C4-2B (cell line): Measurements from ENCODE around the gene PARD3B.

ENCODE experiments used
- H3K27ac ChIP-seq: fragments of 450-650 bp; 2 replicates; pipeline ENCODE4 v1.5.1; 2017
- CTCF ChIP-seq: fragments of 450-650 bp; conservative IDR thresholded peaks from 2 replicates; pipeline ENCODE4 v1.5.1; 2017; ENCODE audit warnings: mild to moderate bottlenecking
- ZFX ChIP-seq: fragments of 450-650 bp; IDR thresholded peaks from 2 replicates; pipeline ENCODE4 v1.6.1; 2017

Gene PARD3B

GRCh38 chr2:205580212-205580987 lies 1035.1 kb downstream of the PARD3B start:
- H3K27ac ChIP-seq: no peak overlapping the region
- TF ChIP-seq ZFX (no peak), CTCF (no peak)

GRCh38 chr2:205582366-205582765 lies 1037.1 kb downstream of the PARD3B start:
- H3K27ac ChIP-seq: no peak overlapping the region

GRCh38 chr2:205585449-205586383 lies 1040.4 kb downstream of the PARD3B start:
- TF ChIP-seq CTCF: no peak
- no peak for TF ChIP-seq ZFX
- H3K27ac ChIP-seq: no peak overlapping the region

More at GRCh38 chr2:205582366-205582765, 1037.1 kb downstream of the PARD3B start:
- TF ChIP-seq CTCF: no peak
- TF ChIP-seq ZFX: no peak

- H3K27ac ChIP-seq: no peak overlapping the region
- no peak for TF ChIP-seq CTCF
- no peak for TF ChIP-seq ZFX
Measured at GRCh38 chr2:205586626-205587025, 1041.4 kb downstream of the PARD3B start.

GRCh38 chr2:205589479-205589878 lies 1044.2 kb downstream of the PARD3B start:
- H3K27ac ChIP-seq: no peak overlapping the region
- TF ChIP-seq ZFX (no peak), CTCF (no peak)

- no peak overlapping the region for H3K27ac ChIP-seq
- TF ChIP-seq CTCF (no peak), ZFX (no peak)
Measured at GRCh38 chr2:205590759-205591158, 1045.5 kb downstream of the PARD3B start.

- no peak overlapping the region for H3K27ac ChIP-seq
- TF ChIP-seq CTCF (no peak), ZFX (no peak)
Measured at GRCh38 chr2:205593891-205594290, 1048.6 kb downstream of the PARD3B start.
